Midbrain (tissue), 1 donor: ENCODE data around the gene PLEKHM3.
"Not testable (repeated sequence)": the region's sequence is repeated elsewhere in the genome, so short reads cannot be mapped to it uniquely, and the experiment has no call there.

ENCODE experiments used
- DNase-seq: peaks from one replicate; lab custom pipeline; 2025; lab: John Stamatoyannopoulos, UW

The PLEKHM3 gene

DNA sequence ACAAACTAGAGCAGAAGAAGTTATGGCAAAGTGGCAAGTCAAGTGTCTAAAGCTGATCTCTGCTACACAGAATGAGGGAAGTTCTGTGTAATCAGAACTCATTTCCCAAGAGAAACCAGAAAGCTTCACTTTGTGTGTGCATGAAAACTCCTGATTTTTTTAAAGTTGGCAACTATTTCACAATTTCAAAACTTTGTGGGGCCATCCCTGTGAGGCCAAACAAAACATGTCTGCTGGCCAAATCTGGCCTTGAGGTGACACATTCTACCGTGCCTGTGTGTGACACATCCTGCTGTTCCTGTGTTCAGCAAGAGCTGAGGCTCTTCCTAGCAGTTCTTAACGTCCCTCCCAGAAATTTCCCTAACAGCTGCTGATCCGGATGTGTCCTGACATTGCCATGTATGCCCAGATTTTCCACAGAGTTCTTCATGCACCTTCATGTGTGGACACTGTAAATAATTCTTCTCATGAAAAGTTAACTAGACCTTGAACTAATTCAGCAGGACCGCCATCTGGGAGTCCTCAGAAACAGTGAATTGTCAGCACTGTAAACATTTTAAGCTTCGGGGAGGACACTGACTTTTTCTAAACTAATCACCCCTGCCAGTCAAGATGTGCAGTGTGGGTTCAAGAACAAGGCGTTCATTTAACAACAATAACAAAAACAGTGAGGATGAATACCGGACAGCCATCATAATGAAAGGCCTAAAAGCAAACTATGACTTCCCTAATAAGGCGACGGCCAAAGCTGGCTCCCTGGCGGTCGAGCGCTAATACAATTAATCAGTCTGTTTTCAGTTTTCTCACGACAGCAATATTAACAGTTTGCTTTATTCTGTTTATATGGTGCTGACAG lies 99.0 kb downstream of the PLEKHM3 start:
- no peak for DNase-seq

DNA sequence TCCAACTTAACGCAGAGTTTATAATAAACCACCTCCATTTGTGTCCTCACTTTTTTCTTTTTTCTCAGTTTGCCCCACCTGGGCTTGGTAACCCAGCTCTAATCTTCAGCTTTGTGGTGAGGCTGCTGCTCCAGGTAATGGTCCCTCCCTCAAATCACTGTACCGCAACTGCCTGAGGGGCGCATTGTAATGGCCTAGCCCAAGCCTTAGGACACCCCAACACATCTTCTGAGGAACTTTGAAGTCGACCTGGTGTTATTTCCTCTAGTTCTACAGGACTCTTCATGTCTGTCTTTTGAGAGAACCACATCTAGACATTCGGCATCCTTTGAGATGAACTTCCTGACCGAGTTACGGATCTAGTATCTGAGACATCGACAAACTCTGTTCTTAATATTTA lies 99.7 kb downstream of the PLEKHM3 start:
- no peak for DNase-seq

DNA sequence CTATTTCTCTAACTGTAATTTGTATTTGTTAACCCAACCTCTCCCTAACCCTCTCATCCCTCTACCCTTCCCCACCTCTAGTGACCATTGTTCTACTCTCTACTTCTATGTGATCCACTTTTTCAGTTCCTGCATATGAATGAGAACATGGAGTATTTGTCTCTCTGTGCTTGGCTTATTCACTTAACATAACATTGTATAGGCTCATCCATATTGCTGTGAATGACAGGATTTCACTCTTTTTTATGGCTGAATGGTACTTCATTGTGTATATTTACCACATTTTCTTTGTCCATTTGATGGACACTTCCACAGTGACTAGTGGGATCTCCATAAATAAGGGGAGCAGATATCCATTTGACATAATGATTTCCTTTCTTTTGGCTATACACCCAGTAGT lies 103.7 kb downstream of the PLEKHM3 start:
- DNase-seq = no peak

DNA sequence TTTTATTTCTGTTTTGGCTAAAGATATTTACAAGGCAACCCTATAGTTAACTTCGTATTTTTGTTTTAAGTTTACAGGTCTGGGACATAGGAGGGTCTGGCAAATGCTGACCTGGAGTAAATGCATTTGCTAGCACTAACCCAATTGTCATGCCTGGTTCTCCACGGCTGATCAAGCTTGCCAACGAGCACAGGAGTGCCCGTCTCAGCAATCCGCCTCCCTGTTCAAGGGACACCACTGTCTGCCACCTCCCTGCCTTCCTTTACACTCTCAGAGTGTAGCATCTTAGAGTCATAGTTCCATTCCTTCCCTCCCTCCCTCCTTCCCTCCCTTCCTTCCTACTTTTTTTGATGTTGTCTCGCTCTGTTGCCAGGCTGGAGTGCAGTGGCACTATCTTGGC lies 104.6 kb downstream of the PLEKHM3 start:
- DNase-seq = no peak

DNA sequence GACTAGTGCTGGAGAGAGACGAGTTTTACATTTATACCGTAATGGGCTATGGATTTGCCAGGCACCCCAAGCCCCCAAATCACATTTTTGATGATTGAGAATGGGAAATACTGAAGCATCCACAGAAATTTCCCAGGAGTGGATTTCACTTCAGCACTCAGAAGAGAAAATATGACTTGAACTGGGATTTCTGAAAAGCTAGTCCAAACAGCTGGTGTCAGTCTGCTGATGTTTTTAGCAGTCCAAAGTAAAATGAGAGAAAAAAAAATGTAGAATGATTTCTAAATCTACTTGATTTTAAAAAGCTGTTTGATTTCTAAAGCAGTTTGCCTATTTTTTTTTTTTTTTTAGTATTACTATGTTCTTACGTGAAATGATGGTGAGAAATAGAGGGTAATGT lies 105.0 kb downstream of the PLEKHM3 start:
- DNase-seq = no peak

GRCh38 chr2:207919164-207919919 lies 106.0 kb downstream of the PLEKHM3 start:
- DNase-seq = no peak

DNA sequence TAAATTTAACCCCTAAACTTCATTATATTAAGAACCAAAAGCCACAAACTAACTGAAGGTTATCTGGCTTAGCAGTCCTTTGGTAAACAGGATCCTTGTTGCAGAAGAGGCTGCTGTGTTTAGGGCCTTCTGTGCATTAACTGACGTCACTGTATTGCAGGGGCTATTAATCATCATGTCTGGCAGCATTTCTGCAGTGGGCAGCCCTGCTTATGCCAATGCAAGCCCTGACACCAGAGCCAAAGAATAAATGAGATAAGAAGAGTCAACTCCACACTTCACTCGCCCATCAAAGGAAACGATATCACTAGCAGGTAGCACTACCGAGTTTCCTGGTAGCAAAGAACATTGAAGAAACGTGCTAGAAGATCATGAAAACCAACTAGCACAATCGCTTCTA lies 110.6 kb downstream of the PLEKHM3 start:
- DNase-seq = no peak

GRCh38 chr2:207913772-207914358 lies 111.5 kb downstream of the PLEKHM3 start:
- no peak for DNase-seq

DNA sequence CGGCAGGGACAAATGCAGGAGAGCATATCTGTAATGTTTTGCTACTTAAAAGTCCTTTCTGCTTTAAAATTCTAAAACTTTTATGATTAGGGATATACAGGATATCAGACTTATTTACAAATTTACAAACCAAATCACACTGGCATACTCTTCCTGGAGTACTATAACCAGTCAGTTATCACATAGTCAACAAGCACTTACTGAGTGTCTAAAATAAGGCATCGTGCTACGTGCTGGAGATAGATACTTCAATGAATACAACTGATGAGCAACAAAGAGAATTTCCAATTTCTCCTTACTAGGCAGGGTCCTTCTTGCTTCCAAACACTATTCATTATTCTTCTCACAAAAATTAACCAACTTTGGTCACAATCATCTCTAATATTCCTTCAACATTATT lies 113.5 kb downstream of the PLEKHM3 start:
- DNase-seq = no peak

- no peak for DNase-seq
These were observed 114.1 kb downstream of the PLEKHM3 start for GRCh38 chr2:207911215-207911614.

GRCh38 chr2:207906495-207906894 lies 118.8 kb downstream of the PLEKHM3 start:
- DNase-seq = not testable (repeated sequence)

- DNase-seq = no peak
These were observed 119.8 kb downstream of the PLEKHM3 start for GRCh38 chr2:207905546-207905945.

DNA sequence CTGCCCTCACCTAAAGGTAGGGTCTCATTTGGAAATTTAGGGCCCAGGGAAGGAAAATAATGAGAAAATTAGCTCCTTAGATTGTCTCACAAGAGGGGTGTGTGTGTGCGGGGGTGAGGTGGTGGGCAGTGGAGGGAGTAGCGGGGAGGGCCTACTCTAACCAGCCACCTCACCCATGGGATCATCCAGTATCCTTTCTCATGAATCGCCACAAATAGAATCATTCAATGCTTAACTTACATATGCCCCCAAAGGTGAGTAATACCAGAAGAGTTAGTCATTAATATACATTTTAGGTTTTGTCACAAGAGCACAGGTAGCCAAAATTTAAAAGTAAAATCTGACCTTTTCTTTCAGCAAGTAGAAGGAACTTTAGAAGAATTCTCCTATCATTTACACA lies 122.1 kb downstream of the PLEKHM3 start:
- DNase-seq = no peak

DNA sequence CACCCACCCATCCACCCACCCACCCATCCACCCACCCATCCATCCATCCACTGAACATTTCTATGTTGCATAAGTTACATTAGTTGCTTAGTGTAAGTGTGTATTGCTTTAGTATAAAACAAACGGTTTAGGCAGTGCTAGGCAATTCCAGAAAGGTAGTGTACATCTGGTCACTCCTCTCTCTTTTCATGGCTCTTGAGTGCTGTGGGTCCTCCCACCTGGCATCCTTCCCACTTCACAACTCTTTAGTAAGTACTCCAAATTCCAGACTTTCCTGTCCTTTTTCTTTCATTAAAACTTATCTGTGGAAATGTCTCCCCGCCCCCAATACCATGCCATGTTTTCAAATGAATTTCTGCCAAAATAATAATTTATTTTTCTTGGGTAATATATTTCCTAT lies 122.5 kb downstream of the PLEKHM3 start:
- DNase-seq = no peak

DNA sequence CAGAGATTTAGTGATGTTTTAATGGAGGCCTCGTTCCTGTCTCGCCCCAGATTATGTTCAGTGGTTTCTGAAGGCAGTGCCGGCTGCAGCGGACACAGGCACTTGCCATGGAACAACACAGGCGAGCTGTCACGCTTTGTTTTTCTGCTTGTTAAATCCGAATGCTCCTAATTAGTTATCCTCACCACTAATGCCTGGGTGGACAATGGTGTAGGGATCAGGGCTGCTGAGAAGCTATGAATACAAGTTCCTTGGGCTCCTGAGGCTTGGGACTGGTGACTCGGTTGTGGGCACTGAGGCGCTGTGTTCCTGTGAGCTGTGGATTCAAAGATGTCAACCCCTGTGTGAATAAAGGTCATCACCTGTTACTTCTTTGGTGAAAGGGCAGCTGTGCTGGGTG lies 123.5 kb downstream of the PLEKHM3 start:
- no peak for DNase-seq

DNA sequence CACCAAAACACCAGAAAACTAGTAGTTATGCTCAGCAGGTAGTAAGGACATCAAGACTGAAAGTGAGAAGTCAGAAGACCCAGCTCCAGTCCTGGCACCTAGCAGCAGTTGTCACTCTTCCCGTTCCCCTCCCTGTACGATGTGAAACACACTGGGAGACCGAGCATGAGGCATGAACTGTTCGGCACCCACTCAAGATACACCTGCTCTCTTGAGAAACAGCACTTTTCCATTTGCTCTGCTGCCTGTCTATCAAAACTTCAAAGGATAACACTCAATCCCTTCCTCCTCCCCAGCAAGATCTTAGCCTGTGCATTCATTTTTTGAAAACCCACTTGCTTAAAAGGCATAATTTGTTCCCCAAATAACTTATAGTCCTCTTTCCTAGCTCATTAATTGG lies 123.9 kb downstream of the PLEKHM3 start:
- no peak for DNase-seq

GRCh38 chr2:207898354-207898695 lies 127.0 kb downstream of the PLEKHM3 start:
- no peak for DNase-seq

- no peak for DNase-seq
These were observed 127.6 kb downstream of the PLEKHM3 start for GRCh38 chr2:207897541-207898353.

DNA sequence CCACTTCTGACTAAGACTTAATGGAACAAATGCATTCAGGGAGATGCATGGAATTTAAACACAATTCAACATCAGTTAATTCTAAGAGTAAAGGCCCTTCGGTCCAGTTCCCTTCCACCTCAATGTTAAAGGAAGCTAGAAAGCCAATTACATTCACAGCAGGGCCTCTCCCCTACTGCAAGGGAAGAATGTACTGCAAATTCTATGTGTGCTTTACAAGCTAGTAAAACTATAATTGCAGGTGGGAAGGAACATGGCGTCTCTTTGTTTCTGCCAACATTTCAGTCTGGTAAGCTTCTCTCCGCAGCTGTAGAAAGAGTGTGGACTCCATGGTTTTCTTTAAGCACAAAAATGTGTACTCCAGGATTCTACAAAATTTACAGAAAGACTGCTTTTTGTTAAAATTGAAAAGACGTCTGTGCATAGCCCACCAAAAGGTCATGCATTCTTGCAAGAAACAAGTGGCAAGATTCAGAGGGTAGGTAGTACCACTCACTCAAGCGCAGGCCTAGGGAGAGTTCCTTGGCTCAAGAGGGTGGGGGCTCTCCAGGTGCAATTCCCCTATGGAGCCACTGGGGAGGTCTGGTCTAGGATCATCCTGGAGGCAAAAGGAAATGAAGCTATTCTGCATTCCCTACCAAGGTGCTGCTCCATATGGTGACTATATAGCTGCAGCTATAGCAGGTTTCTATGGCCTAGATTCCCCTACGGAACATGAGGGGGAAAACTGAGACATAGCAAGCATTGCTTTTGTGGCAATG lies 128.6 kb downstream of the PLEKHM3 start:
- no peak for DNase-seq

GRCh38 chr2:207895274-207895860 lies 130.0 kb downstream of the PLEKHM3 start:
- DNase-seq = no peak
